Fibroblast of skin of back (primary cell): ENCODE results near the gene SLC25A51.

Experiments used
- DNase-seq: peaks from one replicate; pipeline ENCODE4 v3.0.0-alpha.2; 2013

SLC25A51 gene

GRCh38 chr9:37936965-37937364 lies 33.0 kb upstream of the SLC25A51 start:
- DNase-seq, result peak; percentile 83

- no peak for DNase-seq
Measured at GRCh38 chr9:37936376-37936775, 32.4 kb upstream of the SLC25A51 start.

GRCh38 chr9:37935096-37935495 lies 31.2 kb upstream of the SLC25A51 start:
- no peak for DNase-seq

GRCh38 chr9:37931592-37931991 lies 27.7 kb upstream of the SLC25A51 start:
- no peak for DNase-seq

- peak; percentile 77 for DNase-seq
Measured at GRCh38 chr9:37929441-37929895, 25.5 kb upstream of the SLC25A51 start.

GRCh38 chr9:37928552-37929430 lies 24.9 kb upstream of the SLC25A51 start:
- no peak for DNase-seq

GRCh38 chr9:37927601-37928551 lies 23.9 kb upstream of the SLC25A51 start:
- no peak for DNase-seq

GRCh38 chr9:37927132-37927531 lies 23.2 kb upstream of the SLC25A51 start:
- DNase-seq, result no peak

GRCh38 chr9:37926737-37927118 lies 22.8 kb upstream of the SLC25A51 start:
- DNase-seq, result no peak

GRCh38 chr9:37925786-37926736 lies 22.1 kb upstream of the SLC25A51 start:
- peak; percentile 44 for DNase-seq

GRCh38 chr9:37925006-37925405 lies 21.1 kb upstream of the SLC25A51 start:
- DNase-seq, result no peak

- no peak for DNase-seq
Measured at GRCh38 chr9:37924538-37924937, 20.6 kb upstream of the SLC25A51 start.

- no peak for DNase-seq
Measured at GRCh38 chr9:37923796-37924427, 20.0 kb upstream of the SLC25A51 start.

- no peak for DNase-seq
Measured at GRCh38 chr9:37923118-37923795, 19.3 kb upstream of the SLC25A51 start.

GRCh38 chr9:37922363-37923117 lies 18.6 kb upstream of the SLC25A51 start:
- no peak for DNase-seq

- no peak for DNase-seq
Measured at GRCh38 chr9:37921546-37922300, 17.8 kb upstream of the SLC25A51 start.

- DNase-seq, result no peak
Measured at GRCh38 chr9:37921168-37921510, 17.2 kb upstream of the SLC25A51 start.

- DNase-seq, result no peak
Measured at GRCh38 chr9:37920471-37921167, 16.7 kb upstream of the SLC25A51 start.

GRCh38 chr9:37919956-37920335 lies 16.0 kb upstream of the SLC25A51 start:
- DNase-seq, result no peak
